Stromal cell of bone marrow (primary cell): ENCODE results near the gene PUDP.
"Not testable (repeated sequence)": the region's sequence is repeated elsewhere in the genome, so short reads cannot be mapped to it uniquely, and the experiment has no call there.

Experiments used
- DNase-seq: peaks from one replicate; pipeline ENCODE4 v3.0.0-alpha.2; 2012; ENCODE audit warnings: low read depth

The PUDP gene

GRCh38 chrX:7027071-7027470, 120.9 kb downstream of the PUDP start:
- no peak for DNase-seq

GRCh38 chrX:7026365-7026764, 121.6 kb downstream of the PUDP start:
- not testable (repeated sequence) for DNase-seq

- no peak for DNase-seq
Measured at GRCh38 chrX:7025471-7025870, 122.5 kb downstream of the PUDP start.

GRCh38 chrX:7024850-7025249, 123.1 kb downstream of the PUDP start:
- no peak for DNase-seq

- DNase-seq: not testable (repeated sequence)
Measured at GRCh38 chrX:7022996-7023395, 125.0 kb downstream of the PUDP start.

GRCh38 chrX:7021991-7022390, 126.0 kb downstream of the PUDP start:
- DNase-seq: no peak

- no peak for DNase-seq
Measured at GRCh38 chrX:7019555-7019954, 128.4 kb downstream of the PUDP start.

- DNase-seq: peak; percentile 14
Measured at GRCh38 chrX:7012262-7012834, 135.6 kb downstream of the PUDP start.

- DNase-seq: not testable (repeated sequence)
Measured at GRCh38 chrX:7010897-7011296, 137.1 kb downstream of the PUDP start.

- not testable (repeated sequence) for DNase-seq
Measured at GRCh38 chrX:7007328-7007727, 140.6 kb downstream of the PUDP start.
